Sigmoid colon (tissue), 7 donors: Measurements from ENCODE around the gene DIAPH2. TPM values are rescaled to one million over a fixed set of nuclear protein-coding genes. Genes with fewer than 3 reads are reported as not detected.

Source experiments
- DNase-seq: peaks from one replicate; pipeline ENCODE4 v3.0.0-alpha.2; 2019
- H3K27ac ChIP-seq, 4 donors: fragments of 200-600 bp; sonication (generic); one replicate each; pipeline ENCODE4 v1.5.1; 2016 to 2019; ENCODE audit warnings: mild to moderate bottlenecking in 1 of 4
- H3K27me3 ChIP-seq, 3 donors: fragments of 200-600 bp; sonication (generic); one replicate each; pipeline ENCODE4 v1.5.1; 2019; ENCODE audit warnings: mild to moderate bottlenecking in 1 of 3
- H3K36me3 ChIP-seq, 4 donors: fragments of 200-600 bp; sonication (generic); one replicate each; pipeline ENCODE4 v1.5.1; 2016 to 2019
- H3K4me1 ChIP-seq, 4 donors: fragments of 200-600 bp; sonication (generic); one replicate each; pipeline ENCODE4 v1.5.1; 2017 to 2019
- H3K4me3 ChIP-seq, 4 donors: fragments of 200-600 bp; sonication (generic); one replicate each; pipeline ENCODE4 v1.5.1; 2017 to 2019; ENCODE audit warnings: mild to moderate bottlenecking in 2 of 4, moderate library complexity in 1 of 4
- H3K9me3 ChIP-seq, 4 donors: fragments of 200-600 bp in 3 of 4; sonication (generic) in 3 of 4; one replicate each; pipeline versions ENCODE4 v1.5.1 to v1.6.1; 2013 to 2019
- CTCF ChIP-seq, 4 experiments: fragments of 450-650 bp in 3 of 4; fragments of 200-600 bp in 1 of 4; IDR thresholded peaks; one replicate each; pipeline ENCODE4 v1.5.1; 2016 to 2019; ENCODE audit warnings: antibody characterized with exemption in 4 of 4, mild to moderate bottlenecking in 3 of 4, moderate library complexity in 2 of 4
- EP300 ChIP-seq, 4 donors: sonication (generic); formaldehyde crosslinking; IDR thresholded peaks; one replicate each; pipeline ENCODE4 v1.6.1; 2017; ENCODE audit warnings: antibody characterized with exemption in 4 of 4
- POLR2A ChIP-seq, 2 donors: fragments of 450-650 bp; IDR thresholded peaks; one replicate each; pipeline ENCODE4 v1.6.1; 2016; ENCODE audit warnings: antibody characterized with exemption in 2 of 2, mild to moderate bottlenecking in 2 of 2, moderate library complexity in 2 of 2
- POLR2AphosphoS5 ChIP-seq, 4 donors: sonication (generic); formaldehyde crosslinking; IDR thresholded peaks; one replicate each; pipeline ENCODE4 v1.6.1; 2017; ENCODE audit warnings: antibody characterized with exemption in 4 of 4
- WGBS, 2 donors: extraction: QIAGEN DNeasy Blood & Tissue Kit; methylation state at CpG; one replicate each; pipeline ENCODE4 v1.1.7; 2013; 5-methylcytosine and 5-hydroxymethylcytosine counted together
- intact Hi-C: fragments of 100-400 bp; cut with DNase I; formaldehyde crosslinking; loops from one replicate; pipeline ENCODE4 v1.15.1; 2023
- polyA plus RNA-seq, 3 donors: library from polyadenylated mRNA; stranded (reverse); fragments of 200-250 nt; gene quantifications; one replicate each; pipeline ENCODE4 v1.2.3, GENCODE V29; 2013
- total RNA-seq, 4 donors: library from RNA; depleted of rRNA; stranded (reverse); fragments of >200 nt; gene quantifications; one replicate each; pipeline ENCODE4 v1.1.0, GENCODE V29; 2016
- donor health status: healthy with polysubstance abuse.
- donor health status: Bipolar disorder and iron deficiency.
- donor health status: healthy.

Gene DIAPH2
- total and polyA plus RNA-seq, 7 donors: 6.6 to 31.3 (median 21.7) TPM

- H3K27me3 ChIP-seq: no peaks in the 10 kb centered on the region
- no peaks in the 10 kb centered on the region for H3K36me3 ChIP-seq
- no peak for DNase-seq
- no peaks in the 10 kb centered on the region for H3K4me1 ChIP-seq
- intact Hi-C loops: no loop called here
- WGBS, 2 donors: 77 to 89% methylated on average over 3 of the region's 3 CpGs
- TF ChIP-seq EP300 (IDR thresholded peaks at IDR 0.05) (no peak), CTCF (IDR thresholded peaks at IDR 0.05) (no peak), POLR2A (IDR thresholded peaks at IDR 0.05) (no peak), POLR2AphosphoS5 (IDR thresholded peaks at IDR 0.05) (no peak)
- no peaks in the 10 kb centered on the region for H3K9me3 ChIP-seq
- H3K4me3 ChIP-seq: no peak overlapping the region
- H3K27ac ChIP-seq: no peak overlapping the region
Measured at GRCh38 chrX:97397371-97397770, 712.7 kb downstream of the DIAPH2 start.

GRCh38 chrX:97398030-97398551 is 713.4 kb downstream of the DIAPH2 start:
- H3K36me3 ChIP-seq: no peaks in the 10 kb centered on the region
- H3K4me1 ChIP-seq: no peaks in the 10 kb centered on the region
- no peak for DNase-seq
- H3K9me3 ChIP-seq: no peaks in the 10 kb centered on the region
- H3K27ac ChIP-seq: no peak overlapping the region
- H3K4me3 ChIP-seq: no peak overlapping the region
- WGBS, 2 donors: 54 to 85% methylated on average over 3 of the region's 3 CpGs
- intact Hi-C loops: no loop called here
- H3K27me3 ChIP-seq: no peaks in the 10 kb centered on the region
- TF ChIP-seq POLR2A (IDR thresholded peaks at IDR 0.05) (no peak), CTCF (IDR thresholded peaks at IDR 0.05) (no peak), POLR2AphosphoS5 (IDR thresholded peaks at IDR 0.05) (no peak)

- Histone ChIP-seq H3K36me3 (no peaks in the 10 kb centered on the region), H3K27me3 (no peaks in the 10 kb centered on the region), H3K4me3 (no peak overlapping the region), H3K4me1 (peaks cover 0 to 2% (median 0%) of the 10 kb centered on the region in 4 donors), H3K9me3 (no peaks in the 10 kb centered on the region), H3K27ac (no peak overlapping the region)
- DNase-seq: no peak
- WGBS, 2 donors: 49 to 73% methylated on average over 2 of the region's 2 CpGs
- no peak for TF ChIP-seq CTCF (IDR thresholded peaks at IDR 0.05)
- no peak for TF ChIP-seq POLR2A (IDR thresholded peaks at IDR 0.05)
- TF ChIP-seq POLR2AphosphoS5 (IDR thresholded peaks at IDR 0.05): no peak
- no peak for TF ChIP-seq EP300 (IDR thresholded peaks at IDR 0.05)
- intact Hi-C loops: no loop called here
Measured at GRCh38 chrX:97399400-97399799, 714.8 kb downstream of the DIAPH2 start.

- Histone ChIP-seq H3K4me1 (peaks cover 0 to 2% (median 0%) of the 10 kb centered on the region in 4 donors), H3K36me3 (no peaks in the 10 kb centered on the region), H3K27me3 (no peaks in the 10 kb centered on the region), H3K4me3 (no peak overlapping the region), H3K9me3 (no peaks in the 10 kb centered on the region), H3K27ac (no peak overlapping the region)
- intact Hi-C loops: no loop called here
- TF ChIP-seq CTCF (IDR thresholded peaks at IDR 0.05) (no peak), EP300 (IDR thresholded peaks at IDR 0.05) (no peak), POLR2A (IDR thresholded peaks at IDR 0.05) (no peak), POLR2AphosphoS5 (IDR thresholded peaks at IDR 0.05) (no peak)
- DNase-seq: no peak
Measured at GRCh38 chrX:97400492-97400891, 715.9 kb downstream of the DIAPH2 start.

GRCh38 chrX:97401154-97401553 is 716.5 kb downstream of the DIAPH2 start:
- Histone ChIP-seq H3K27me3 (no peaks in the 10 kb centered on the region), H3K4me3 (no peak overlapping the region), H3K9me3 (no peaks in the 10 kb centered on the region), H3K27ac (no peak overlapping the region), H3K36me3 (no peaks in the 10 kb centered on the region), H3K4me1 (peaks cover 0 to 2% (median 0%) of the 10 kb centered on the region in 4 donors)
- intact Hi-C loops: no loop called here
- DNase-seq: no peak
- TF ChIP-seq POLR2A (IDR thresholded peaks at IDR 0.05): no peak
- TF ChIP-seq EP300 (IDR thresholded peaks at IDR 0.05): no peak
- no peak for TF ChIP-seq CTCF (IDR thresholded peaks at IDR 0.05)
- no peak for TF ChIP-seq POLR2AphosphoS5 (IDR thresholded peaks at IDR 0.05)
- WGBS, 2 donors: 38 to 59% methylated on average over 2 of the region's 2 CpGs
